NB4 (cell line): ENCODE results near the gene PCDH18.
"Not testable (repeated sequence)": the region's sequence is repeated elsewhere in the genome, so short reads cannot be mapped to it uniquely, and the experiment has no call there.

Experiments
- DNase-seq: peaks from one replicate; pipeline ENCODE4 v3.0.0; 2010; ENCODE audit warnings: low read depth
- H3K4me3 ChIP-seq: one replicate; pipeline ENCODE4 v1.5.1; 2011; ENCODE audit warnings: mild to moderate bottlenecking, low read depth, low read length, moderate library complexity
- CTCF ChIP-seq: IDR thresholded peaks from one replicate; pipeline ENCODE4 v1.5.1; 2012; ENCODE audit warnings: low read depth, low read length
- MYC ChIP-seq: IDR thresholded peaks from 2 replicates; pipeline ENCODE4 v1.6.1; 2011; ENCODE audit warnings: low read depth, low read length
- POLR2A ChIP-seq: IDR thresholded peaks from 2 replicates; pipeline ENCODE4 v1.6.1; 2011; ENCODE audit warnings: mild to moderate bottlenecking; ENCODE audit not compliant: insufficient read length; ENCODE audit errors: extremely low read depth
- TF ChIP-seq, protein P1 (sequence below): IDR thresholded peaks from 2 replicates; pipeline ENCODE4 v1.6.1; 2011; ENCODE audit warnings: low read depth, low read length

The PCDH18 gene

DNA sequence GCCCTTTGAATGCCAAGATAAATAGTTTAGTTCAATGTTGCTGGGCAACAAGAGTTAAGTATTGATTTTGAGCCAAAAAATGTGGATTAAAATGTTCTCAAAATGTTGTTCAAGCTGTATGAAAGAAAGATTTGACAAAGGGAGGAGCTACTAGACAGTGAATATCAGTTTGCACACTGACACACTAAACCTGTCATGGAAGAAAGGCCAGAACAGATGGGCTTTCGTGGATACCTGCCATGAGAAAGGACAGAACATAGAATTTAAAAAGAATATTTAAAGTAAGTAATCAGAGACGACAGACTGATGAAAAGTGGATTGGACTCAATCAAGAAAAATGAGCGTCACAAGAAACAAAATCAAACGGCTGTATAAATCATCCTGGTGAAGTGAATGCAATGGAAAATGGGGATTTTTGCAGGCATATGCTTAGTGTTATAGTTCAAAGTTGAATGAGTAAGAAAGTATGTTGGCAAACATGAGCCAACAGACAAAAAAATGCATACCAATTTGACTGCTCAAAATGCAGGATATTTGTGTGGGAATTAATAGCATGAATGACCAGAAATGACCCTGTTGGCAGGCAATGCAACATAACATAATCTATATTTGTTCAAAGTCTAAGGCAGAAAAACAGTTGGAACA, 7.4 kb downstream of the PCDH18 start:
- TF ChIP-seq, protein P1, sequence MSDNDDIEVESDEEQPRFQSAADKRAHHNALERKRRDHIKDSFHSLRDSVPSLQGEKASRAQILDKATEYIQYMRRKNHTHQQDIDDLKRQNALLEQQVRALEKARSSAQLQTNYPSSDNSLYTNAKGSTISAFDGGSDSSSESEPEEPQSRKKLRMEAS, result no peak
- TF ChIP-seq CTCF (no peak), POLR2A (no peak), MYC (no peak)
- DNase-seq, result no peak
- no peak overlapping the region for H3K4me3 ChIP-seq

GRCh38 chr4:137523329-137523728, 9.0 kb downstream of the PCDH18 start:
- TF ChIP-seq MYC (no peak), CTCF (no peak), POLR2A (no peak)
- TF ChIP-seq, protein P1, result no peak

DNA sequence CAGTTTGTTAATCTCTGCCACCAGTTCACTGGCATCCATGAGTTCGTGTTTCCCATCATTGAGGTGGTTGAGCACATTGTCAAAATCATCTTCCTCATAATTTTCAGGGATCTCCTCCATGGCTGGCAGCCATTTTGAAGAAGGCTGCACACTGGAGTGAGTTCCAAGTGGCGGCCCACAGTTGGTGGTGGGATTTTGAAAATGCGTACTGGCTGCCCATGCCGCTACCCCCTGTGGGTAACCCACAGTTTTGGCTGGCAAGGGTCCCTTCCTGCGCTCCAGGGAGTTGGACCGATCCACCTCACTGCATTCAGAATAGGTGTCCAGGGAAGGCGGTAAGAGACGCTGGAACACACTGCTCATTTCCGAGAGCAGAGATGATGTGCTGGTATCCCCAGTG, 11.2 kb downstream of the PCDH18 start:
- no peak for DNase-seq
- TF ChIP-seq, protein P1, result no peak
- TF ChIP-seq CTCF (no peak), MYC (no peak), POLR2A (no peak)
- H3K4me3 ChIP-seq, result no peak overlapping the region

More at GRCh38 chr4:137523329-137523728, 9.0 kb downstream of the PCDH18 start:
- DNase-seq, result no peak
- no peak overlapping the region for H3K4me3 ChIP-seq

DNA sequence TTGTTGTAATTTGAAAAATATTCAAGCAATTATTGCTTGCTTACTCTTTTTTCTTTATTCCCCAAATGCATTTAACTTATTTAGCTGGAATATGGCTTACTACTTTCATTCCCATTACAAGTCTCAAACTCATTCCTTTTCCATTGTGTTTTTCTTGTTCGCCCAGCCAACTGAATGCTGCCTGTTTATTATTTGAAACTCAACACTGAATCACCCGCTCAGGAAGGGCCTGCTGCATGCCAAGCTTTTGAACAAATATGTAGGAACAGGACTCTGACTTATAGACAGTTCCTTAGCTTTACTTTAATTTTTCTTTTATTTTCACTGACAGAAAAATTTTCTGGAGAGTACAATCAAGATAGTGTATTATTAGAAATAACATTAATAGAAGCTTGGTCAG, 12.9 kb downstream of the PCDH18 start:
- no peak overlapping the region for H3K4me3 ChIP-seq
- TF ChIP-seq POLR2A (no peak), MYC (no peak), CTCF (no peak)
- TF ChIP-seq, protein P1, result no peak
- no peak for DNase-seq

- H3K4me3 ChIP-seq, DNase-seq: not testable (repeated sequence)
Measured at GRCh38 chr4:137517323-137517722, 15.0 kb downstream of the PCDH18 start.

DNA sequence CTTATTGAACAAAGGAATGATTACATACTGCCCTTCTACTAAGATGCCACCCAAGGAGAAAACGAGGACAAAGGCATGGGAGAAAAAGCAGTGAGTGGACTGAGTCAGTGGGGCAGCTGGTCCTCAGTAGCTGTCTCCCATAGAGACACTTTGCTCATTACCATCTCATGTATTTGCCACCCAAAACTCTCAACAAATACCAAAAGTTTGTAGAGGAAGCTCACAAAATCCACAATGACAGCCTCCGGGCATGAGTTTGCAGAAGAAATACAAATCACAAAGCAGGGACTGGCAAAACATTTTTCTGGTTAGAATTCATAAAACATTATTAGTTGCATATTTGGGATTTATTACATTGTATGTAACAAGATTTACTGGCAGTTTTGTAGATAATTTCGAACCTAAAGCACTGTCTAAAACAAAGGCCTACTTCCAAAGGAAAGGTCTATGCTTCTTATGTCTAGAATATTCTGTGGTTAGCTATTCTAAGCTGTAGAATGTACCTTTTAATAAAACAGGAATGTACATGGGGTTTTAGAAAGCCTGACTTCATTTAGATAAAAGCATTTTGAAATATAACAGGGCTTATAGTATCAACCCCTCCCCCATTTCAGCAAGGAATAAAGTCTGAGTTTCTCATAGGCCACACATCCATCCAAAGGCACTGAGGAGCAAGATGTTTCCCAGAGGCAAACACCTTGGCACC, 17.7 kb downstream of the PCDH18 start:
- DNase-seq, result no peak
- TF ChIP-seq MYC, result no peak
- TF ChIP-seq, protein P1, result no peak
- TF ChIP-seq POLR2A, result no peak
- TF ChIP-seq CTCF, result no peak
- H3K4me3 ChIP-seq, result no peak overlapping the region
